Fibroblast of pulmonary artery (primary cell): ENCODE results near the gene YWHAB.

Experiments used
- DNase-seq: peaks from one replicate; pipeline ENCODE4 v3.0.0-alpha.2; 2010; ENCODE audit warnings: low read depth
- H3K4me3 ChIP-seq: replicated peaks from 2 replicates; pipeline ENCODE4 v1.5.1; 2011; ENCODE audit warnings: low read depth, mild to moderate bottlenecking, control low read depth, low read length, moderate library complexity
- TF ChIP-seq, protein P1 (sequence below): IDR thresholded peaks from 2 replicates; pipeline ENCODE4 v1.5.1; 2011; ENCODE audit warnings: mild to moderate bottlenecking, control low read depth, low read length, inconsistent platforms; ENCODE audit errors: missing control alignments

The YWHAB gene

DNA sequence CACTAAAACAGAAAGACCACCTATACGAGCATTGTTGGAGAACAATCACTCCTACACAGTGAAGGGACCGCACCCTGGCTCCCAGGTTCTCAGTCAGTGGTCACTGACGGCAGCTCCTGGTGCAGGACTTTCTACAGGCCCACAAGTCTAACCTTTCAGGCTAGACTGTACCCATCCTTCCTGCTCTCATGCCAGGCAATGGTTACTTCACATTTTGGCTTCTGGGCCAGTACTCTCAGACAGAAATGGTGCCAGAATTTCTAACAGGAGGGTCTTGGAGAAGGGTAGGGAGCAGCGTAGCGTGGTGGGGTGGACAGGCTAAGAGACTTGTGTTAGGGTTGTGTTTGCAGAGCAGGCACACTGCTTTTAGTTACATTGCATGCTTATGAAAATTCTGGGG is 62.6 kb downstream of the YWHAB start:
- TF ChIP-seq, protein P1, sequence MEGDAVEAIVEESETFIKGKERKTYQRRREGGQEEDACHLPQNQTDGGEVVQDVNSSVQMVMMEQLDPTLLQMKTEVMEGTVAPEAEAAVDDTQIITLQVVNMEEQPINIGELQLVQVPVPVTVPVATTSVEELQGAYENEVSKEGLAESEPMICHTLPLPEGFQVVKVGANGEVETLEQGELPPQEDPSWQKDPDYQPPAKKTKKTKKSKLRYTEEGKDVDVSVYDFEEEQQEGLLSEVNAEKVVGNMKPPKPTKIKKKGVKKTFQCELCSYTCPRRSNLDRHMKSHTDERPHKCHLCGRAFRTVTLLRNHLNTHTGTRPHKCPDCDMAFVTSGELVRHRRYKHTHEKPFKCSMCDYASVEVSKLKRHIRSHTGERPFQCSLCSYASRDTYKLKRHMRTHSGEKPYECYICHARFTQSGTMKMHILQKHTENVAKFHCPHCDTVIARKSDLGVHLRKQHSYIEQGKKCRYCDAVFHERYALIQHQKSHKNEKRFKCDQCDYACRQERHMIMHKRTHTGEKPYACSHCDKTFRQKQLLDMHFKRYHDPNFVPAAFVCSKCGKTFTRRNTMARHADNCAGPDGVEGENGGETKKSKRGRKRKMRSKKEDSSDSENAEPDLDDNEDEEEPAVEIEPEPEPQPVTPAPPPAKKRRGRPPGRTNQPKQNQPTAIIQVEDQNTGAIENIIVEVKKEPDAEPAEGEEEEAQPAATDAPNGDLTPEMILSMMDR = no peak
- DNase-seq = no peak
- no peak overlapping the region for H3K4me3 ChIP-seq

DNA sequence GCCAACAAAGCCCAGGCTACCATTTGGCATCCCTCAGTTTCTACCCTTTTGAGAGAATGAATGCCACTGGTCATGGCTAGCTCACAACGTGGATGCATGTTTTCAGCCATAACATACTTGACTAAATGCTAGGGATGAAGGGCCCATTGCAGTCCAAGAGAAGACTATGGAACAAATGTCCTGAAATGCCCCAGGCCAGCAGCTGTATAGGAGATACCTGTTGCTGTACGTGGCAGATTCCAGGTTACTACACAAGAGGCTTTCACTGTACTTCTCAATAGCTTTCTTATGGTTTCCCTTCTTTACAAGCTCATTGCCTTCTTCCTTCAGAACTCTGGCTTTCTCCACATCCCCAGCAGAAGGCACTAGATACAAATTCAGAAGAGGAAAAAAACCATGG is 63.0 kb downstream of the YWHAB start:
- no peak for DNase-seq
- TF ChIP-seq, protein P1 = no peak
- no peak overlapping the region for H3K4me3 ChIP-seq

DNA sequence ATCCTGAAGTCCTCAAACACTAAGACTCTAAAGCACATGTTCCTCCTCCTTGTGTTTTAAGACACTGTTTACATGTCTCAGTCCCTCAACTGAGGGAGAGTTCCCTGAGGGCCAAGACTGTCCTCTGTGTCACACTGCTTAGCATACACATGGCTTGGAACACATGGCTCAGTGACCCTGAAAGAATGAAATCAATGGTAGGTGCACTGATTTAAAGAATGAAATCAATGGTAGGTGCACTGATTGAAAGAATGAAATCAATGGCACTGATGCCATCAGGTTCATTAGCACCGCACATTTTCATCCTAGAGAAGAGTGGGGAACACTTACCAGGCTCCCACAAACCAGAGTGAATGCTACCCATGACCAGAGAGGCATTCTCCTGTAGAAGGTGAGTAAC is 64.9 kb downstream of the YWHAB start:
- DNase-seq = no peak
- H3K4me3 ChIP-seq = no peak overlapping the region
- TF ChIP-seq, protein P1 = no peak

DNA sequence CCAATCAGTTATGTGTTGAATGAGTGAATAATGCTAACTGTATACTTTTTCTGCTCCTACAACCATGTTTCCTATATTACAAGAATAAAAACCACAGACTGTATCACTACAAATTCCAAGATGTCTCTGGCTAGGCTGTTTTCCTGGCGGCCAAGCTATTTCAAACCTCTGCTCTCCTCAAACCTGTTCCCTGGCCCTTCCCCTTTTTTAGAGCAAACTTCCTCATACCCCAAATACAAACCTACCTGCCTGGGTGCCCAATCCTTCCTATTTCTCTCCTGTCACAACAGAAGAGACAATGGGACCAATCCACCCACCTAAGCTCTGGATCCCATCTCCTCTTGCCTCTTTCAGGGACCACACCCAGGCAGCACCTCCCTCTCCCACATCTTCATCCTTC is 67.2 kb downstream of the YWHAB start:
- TF ChIP-seq, protein P1 = no peak
- no peak for DNase-seq
- H3K4me3 ChIP-seq = no peak overlapping the region

DNA sequence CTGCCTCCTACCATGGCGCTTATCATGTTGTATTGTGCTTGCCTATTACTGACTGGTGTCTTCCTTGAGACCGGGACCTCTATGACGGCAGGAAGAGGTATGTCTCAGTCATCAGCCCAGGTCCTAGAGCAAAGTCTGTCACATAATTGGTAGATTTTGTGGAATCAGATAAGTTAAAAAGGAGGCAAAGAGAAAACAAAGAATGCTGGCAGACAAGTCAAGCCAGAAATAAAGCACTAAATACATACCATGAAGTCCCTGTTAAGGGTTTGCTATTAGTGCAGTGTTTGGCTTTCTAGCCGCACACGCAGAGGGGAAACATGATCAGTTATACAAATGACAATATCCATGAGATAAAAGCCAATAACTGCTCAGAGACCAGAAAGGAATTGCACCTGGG is 68.7 kb downstream of the YWHAB start:
- TF ChIP-seq, protein P1 = no peak
- no peak for DNase-seq
- H3K4me3 ChIP-seq = no peak overlapping the region

DNA sequence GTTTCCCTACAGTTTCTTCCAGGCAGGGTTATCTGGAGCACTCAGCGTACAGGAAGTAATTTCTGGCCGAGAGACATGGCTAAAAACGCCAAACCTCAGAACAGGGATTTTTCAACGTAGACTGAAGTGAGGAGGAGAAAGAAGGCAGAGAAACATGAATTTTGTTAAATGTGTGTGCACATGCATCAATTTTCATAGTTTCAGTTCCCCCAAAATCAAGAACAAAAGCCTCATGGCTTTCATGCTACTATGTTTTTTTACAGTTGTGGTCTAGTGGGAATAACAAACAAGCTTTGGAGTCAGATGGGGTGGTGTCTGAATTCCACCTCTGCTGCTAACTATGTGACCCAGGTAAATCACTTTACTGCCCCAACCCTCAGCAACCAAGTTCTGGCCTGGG is 69.8 kb downstream of the YWHAB start:
- DNase-seq = no peak
- TF ChIP-seq, protein P1 = no peak

DNA sequence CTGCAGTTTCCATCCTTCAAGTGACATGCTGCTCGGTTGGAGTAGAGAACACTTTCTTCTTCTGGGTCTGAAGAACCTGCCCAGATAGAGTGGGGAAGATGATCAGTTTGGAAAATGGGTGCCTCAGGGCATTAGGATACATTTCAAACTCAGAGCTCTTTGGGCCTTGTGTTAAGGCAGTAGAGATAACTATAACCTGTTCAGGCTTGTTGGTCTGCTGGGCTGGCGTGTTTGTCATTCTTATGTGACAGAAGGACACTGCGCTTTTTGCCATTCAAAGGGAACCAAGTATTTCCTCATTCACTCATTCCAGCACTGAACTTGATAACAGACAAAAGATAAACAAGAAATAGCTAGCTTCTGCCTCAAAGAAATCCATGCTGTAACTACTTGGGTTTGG is 70.9 kb downstream of the YWHAB start:
- no peak overlapping the region for H3K4me3 ChIP-seq
- TF ChIP-seq, protein P1 = no peak
- DNase-seq = no peak

More for the DNA sequence above, 69.8 kb downstream of the YWHAB start:
- H3K4me3 ChIP-seq = no peak overlapping the region
